ENCODE data around the gene FRAT2. TPM values are rescaled to one million over a fixed set of nuclear protein-coding genes. Genes with fewer than 3 reads are reported as not detected.

Gene FRAT2
- total and polyA plus RNA-seq, 2 of the 13 experiments (the other 11 are each of a cell fraction or from before 2014, with no cell fraction given) = 7.2 to 14.1 TPM

DNA sequence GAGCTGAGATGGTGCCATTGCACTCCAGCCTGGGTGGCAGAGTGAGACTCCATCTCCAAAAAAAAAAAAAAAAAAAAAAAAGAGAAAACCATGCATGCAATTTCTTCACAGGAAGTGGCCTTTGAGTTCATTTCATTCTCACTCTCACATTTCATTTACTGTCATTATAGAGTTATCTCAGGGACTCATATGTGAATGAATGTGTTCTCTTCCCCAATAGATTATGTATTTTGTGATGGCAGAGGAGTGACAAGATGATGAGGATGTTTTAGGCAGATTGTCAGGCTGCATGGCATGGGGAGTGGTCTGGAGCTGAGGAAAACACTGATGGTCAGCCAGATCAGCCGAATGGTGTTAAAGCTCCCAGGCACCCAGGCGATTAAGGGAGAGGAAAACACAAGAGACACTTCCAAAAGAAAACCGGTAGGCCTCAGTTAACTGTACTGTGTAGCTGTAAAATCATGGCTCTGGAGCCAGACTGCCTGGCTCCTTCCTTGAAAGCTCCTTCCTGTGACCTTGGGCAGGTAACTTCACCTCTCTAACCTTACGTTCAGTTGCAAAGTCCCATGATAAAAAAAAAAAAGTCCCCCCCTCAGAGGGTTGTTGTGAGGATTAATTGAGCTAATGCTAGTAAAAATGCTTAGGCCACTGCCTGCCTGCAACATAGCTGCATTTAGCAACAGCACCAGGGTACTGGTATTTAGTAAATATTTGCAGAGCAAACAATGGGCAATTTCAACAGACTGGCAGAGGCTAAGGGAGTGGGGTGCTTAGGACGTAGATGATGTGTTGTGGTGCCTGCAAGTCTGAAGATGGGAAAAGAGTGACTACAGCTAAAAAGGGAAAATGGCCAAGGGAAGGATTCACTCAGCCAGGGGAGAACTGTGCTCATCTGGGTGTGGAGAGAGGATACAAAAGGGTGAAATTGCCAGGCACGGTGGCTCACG lies 6.9 kb downstream of the FRAT2 start (continued):
- TF ChIP-seq ZBTB42 (CRISPR knock-in tag; IDR thresholded peaks at IDR 0.05) (no peak), ZSCAN12 (CRISPR knock-in tag; IDR thresholded peaks at IDR 0.05) (no peak), ZNF251 (CRISPR knock-in tag; IDR thresholded peaks at IDR 0.05) (no peak), FOXA3 (CRISPR knock-in tag; IDR thresholded peaks at IDR 0.05) (peak; percentile 100), U2AF2 (IDR thresholded peaks at IDR 0.05; ENCODE audit: low read depth, low read length) (no peak), GLI4 (CRISPR knock-in tag; IDR thresholded peaks at IDR 0.05; ENCODE audit: borderline replicate concordance) (no peak), ZNF382 (CRISPR knock-in tag; IDR thresholded peaks at IDR 0.05; ENCODE audit: borderline replicate concordance) (no peak), FOSL2 (CRISPR knock-in tag; IDR thresholded peaks at IDR 0.05) (peak; percentile 89), REL (CRISPR knock-in tag; conservative IDR thresholded peaks at IDR 0.05) (no peak), TCF7 (IDR thresholded peaks at IDR 0.05; ENCODE audit: low read depth) (peak; percentile 62)
- TF ChIP-seq, protein P1, sequence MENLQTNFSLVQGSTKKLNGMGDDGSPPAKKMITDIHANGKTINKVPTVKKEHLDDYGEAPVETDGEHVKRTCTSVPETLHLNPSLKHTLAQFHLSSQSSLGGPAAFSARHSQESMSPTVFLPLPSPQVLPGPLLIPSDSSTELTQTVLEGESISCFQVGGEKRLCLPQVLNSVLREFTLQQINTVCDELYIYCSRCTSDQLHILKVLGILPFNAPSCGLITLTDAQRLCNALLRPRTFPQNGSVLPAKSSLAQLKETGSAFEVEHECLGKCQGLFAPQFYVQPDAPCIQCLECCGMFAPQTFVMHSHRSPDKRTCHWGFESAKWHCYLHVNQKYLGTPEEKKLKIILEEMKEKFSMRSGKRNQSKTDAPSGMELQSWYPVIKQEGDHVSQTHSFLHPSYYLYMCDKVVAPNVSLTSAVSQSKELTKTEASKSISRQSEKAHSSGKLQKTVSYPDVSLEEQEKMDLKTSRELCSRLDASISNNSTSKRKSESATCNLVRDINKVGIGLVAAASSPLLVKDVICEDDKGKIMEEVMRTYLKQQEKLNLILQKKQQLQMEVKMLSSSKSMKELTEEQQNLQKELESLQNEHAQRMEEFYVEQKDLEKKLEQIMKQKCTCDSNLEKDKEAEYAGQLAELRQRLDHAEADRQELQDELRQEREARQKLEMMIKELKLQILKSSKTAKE (CRISPR knock-in tag; IDR thresholded peaks at IDR 0.05; ENCODE audit: borderline replicate concordance) = no peak; the same call in 1 of the 2 replicates
- TF ChIP-seq, protein P2, sequence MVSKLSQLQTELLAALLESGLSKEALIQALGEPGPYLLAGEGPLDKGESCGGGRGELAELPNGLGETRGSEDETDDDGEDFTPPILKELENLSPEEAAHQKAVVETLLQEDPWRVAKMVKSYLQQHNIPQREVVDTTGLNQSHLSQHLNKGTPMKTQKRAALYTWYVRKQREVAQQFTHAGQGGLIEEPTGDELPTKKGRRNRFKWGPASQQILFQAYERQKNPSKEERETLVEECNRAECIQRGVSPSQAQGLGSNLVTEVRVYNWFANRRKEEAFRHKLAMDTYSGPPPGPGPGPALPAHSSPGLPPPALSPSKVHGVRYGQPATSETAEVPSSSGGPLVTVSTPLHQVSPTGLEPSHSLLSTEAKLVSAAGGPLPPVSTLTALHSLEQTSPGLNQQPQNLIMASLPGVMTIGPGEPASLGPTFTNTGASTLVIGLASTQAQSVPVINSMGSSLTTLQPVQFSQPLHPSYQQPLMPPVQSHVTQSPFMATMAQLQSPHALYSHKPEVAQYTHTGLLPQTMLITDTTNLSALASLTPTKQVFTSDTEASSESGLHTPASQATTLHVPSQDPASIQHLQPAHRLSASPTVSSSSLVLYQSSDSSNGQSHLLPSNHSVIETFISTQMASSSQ (IDR thresholded peaks at IDR 0.05; ENCODE audit: low read depth) = peak; percentile 60
- TF ChIP-seq, protein P2 (CRISPR knock-in tag; IDR thresholded peaks at IDR 0.05; ENCODE audit: borderline replicate concordance) = peak; percentile 70; the same call in 1 of the 2 replicates
- TF ChIP-seq, protein P3, sequence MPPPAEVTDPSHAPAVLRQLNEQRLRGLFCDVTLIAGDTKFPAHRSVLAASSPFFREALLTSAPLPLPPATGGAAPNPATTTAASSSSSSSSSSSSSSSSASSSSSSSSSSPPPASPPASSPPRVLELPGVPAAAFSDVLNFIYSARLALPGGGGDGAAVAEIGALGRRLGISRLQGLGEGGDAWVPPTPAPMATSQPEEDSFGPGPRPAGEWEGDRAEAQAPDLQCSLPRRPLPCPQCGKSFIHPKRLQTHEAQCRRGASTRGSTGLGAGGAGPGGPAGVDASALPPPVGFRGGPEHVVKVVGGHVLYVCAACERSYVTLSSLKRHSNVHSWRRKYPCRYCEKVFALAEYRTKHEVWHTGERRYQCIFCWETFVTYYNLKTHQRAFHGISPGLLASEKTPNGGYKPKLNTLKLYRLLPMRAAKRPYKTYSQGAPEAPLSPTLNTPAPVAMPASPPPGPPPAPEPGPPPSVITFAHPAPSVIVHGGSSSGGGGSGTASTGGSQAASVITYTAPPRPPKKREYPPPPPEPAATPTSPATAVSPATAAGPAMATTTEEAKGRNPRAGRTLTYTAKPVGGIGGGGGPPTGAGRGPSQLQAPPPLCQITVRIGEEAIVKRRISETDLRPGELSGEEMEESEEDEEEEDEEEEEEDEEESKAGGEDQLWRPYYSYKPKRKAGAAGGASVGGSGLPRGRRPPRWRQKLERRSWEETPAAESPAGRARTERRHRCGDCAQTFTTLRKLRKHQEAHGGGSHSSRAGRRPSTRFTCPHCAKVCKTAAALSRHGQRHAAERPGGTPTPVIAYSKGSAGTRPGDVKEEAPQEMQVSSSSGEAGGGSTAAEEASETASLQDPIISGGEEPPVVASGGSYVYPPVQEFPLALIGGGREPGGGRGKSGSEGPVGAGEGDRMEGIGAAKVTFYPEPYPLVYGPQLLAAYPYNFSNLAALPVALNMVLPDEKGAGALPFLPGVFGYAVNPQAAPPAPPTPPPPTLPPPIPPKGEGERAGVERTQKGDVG (CRISPR knock-in tag; IDR thresholded peaks at IDR 0.05; ENCODE audit: borderline replicate concordance) = no peak
- TF ChIP-seq, protein P4, sequence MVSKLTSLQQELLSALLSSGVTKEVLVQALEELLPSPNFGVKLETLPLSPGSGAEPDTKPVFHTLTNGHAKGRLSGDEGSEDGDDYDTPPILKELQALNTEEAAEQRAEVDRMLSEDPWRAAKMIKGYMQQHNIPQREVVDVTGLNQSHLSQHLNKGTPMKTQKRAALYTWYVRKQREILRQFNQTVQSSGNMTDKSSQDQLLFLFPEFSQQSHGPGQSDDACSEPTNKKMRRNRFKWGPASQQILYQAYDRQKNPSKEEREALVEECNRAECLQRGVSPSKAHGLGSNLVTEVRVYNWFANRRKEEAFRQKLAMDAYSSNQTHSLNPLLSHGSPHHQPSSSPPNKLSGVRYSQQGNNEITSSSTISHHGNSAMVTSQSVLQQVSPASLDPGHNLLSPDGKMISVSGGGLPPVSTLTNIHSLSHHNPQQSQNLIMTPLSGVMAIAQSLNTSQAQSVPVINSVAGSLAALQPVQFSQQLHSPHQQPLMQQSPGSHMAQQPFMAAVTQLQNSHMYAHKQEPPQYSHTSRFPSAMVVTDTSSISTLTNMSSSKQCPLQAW (CRISPR knock-in tag; IDR thresholded peaks at IDR 0.05) = no peak
